HPDE6-E6E7 (cell line): ENCODE measurements around the gene MKLN1.
"Not testable (repeated sequence)": the region's sequence is repeated elsewhere in the genome, so short reads cannot be mapped to it uniquely, and the experiment has no call there.

Experiments
- DNase-seq: peaks from one replicate; pipeline ENCODE4 v3.0.0; 2011; ENCODE audit warnings: missing footprints; ENCODE audit errors: extremely low spot score

The MKLN1 gene

DNA sequence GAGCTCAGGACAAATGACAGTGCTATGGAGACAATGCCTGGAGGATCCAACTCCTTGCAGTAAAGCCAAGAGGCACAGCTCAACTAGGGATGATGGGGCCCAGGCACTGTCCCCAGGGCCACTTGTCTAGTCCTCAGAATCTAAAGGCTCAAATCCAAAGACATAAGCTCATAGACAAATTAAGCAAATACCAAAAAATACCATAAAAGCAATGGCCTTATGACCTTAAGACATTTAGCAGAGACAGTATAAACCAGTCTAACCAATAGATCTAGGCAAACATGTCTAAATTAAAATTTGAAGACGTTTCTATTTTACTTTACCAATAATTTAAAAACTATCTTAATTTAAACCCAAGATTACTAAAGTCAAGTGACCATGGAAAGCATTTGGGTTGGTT, 14.8 kb upstream of the MKLN1 start:
- no peak for DNase-seq

DNA sequence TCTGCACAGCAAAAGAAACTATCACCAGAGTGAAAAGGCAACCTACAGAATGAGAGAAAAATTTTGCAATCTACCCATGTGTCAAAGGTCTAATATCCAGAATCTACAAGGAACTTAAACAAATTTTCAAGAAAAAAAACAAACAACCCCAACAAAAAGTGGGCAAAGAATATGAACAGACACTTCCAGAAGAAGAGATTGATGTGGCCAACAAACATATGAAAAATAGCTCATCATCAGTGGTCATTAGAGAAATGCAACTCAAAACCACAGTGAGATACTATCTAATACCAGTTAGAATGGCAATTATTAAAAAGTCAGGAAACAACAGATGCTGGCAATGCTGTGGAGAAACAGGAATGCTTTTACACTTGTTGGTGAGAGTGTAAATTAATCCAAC, 7.1 kb upstream of the MKLN1 start:
- DNase-seq, result no peak

DNA sequence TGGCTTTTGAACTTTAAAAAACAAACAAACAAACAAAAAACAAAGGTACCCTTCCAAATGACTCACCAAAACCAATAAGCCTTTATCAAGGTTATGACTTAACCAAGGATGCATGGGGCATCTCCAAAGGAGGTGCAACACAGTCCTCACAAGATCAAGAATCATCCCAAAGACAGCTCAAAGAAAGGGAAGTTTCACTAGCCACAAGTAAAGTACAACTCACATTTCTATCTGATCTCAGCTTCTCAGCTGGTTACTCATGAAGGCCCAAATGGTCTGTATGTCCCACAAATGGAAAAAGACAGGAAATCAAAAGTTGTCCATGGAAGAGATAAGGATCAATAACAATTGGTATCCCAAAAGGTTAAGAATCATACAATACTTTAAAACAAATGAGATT, 6.0 kb upstream of the MKLN1 start:
- no peak for DNase-seq

DNA sequence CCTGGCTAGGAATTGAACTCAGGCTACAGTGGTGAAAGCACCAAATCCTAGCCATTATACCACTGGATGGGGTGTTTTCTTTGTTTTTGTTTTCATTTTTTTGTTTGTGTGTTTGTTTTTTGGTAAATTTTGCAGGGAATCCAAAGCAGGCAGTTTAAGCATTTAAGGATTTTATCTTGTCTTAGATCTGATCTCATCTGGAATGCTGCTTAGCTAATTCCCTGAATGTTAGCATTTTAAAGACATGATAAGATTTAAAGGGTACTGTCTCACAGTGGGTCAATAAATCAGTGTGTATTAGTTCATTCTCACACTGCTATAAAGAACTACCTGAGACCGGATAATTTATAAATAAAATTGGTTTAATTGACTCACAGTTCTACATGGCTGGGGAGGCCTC, 5.6 kb upstream of the MKLN1 start:
- DNase-seq, result no peak

DNA sequence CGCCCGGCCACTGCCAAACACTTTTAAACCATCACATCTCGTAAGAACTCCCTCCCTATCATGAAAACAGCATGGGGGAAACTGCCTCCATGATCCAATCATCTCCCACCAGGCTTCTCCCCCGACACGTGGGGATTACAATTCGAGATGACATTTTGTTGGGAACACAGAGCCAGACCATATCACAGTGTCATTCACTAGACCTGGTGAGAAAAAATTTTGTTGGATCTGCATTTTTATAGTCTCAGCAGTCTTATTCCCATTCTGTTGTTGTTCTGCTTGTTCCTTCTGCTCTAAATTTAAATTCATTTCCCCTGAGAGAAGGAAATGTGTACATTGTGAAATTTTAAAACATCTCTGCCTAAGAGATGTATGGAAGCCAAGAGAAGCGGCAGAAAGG, 4.8 kb upstream of the MKLN1 start:
- DNase-seq, result no peak

DNA sequence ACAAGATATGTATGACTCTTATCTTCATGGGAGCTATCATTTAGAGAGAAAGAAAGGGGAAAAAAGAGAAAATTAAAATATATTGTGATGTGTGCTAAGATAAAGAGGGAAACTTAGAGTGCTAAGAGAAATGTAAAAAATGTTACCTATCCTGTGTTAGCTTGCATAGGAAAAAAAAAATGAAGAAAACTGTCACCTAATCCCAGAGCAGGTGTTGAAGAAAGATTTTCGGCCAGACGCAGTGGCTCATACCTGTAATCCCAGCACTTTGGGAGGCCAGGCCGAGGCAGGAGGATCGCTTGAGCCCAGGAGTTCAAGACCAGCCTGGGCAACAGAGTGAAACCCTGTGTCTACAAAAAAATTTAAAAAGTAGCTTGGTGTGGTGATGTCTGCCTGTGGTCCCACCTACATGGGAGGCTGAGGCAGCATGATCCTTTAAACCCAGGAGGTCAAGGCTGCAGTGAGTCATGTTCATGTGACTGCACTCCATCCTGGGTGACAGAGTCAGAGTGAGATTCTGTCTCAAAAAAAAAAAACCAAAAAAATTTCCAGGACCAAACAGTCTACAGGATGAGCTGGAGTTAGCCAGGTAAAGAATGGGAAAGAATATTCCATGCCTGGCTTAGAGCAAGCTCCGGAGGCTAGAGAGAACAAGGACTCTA, 2.4 kb upstream of the MKLN1 start:
- DNase-seq, result no peak

DNA sequence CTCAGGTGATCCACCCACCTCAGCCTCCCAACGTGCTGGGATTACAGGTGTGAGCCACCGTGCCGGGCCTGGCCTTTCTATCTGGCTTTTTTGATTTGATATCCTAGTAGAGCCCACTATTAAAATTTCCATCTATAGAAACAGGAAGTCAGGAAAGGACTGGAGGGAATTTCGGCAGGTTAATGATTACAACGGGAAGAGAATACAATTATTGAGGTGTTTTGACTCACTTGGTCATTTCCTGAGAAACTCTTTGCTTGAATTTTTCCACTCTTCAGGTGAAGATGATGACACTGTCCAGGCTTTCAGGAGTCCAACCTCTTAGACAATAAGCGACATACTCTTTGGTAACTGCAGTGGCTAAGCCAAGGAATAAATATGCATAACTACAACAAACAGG, 1.1 kb upstream of the MKLN1 start:
- no peak for DNase-seq

DNA sequence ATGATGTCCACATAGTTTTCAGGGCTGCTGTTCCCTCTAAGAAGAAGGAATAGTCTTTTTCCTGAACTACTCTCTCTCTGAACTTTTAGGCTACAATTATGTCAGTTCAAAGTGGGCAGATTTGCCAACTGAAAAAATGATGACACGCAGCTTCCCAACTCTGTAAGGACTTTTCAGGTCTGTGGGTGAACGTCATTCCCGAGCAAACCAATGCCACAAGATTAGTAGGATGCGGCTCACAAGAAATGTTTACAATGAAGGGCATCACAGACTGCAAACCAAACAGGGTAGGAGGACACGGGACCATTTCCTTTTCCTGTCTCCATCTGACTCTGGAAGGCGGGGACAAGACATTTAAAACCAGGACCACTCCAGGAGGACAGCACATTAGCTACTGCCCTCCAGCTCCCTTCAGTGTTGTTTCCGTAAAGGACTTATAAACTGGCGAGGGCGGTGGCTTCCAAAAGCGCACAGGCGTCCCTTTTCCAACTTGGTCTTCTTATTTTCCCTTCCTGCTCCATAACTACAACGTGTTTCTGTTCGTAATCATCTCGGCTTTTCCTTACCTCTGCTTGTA, 539 bp upstream of the MKLN1 start:
- peak; percentile 25 for DNase-seq

DNA sequence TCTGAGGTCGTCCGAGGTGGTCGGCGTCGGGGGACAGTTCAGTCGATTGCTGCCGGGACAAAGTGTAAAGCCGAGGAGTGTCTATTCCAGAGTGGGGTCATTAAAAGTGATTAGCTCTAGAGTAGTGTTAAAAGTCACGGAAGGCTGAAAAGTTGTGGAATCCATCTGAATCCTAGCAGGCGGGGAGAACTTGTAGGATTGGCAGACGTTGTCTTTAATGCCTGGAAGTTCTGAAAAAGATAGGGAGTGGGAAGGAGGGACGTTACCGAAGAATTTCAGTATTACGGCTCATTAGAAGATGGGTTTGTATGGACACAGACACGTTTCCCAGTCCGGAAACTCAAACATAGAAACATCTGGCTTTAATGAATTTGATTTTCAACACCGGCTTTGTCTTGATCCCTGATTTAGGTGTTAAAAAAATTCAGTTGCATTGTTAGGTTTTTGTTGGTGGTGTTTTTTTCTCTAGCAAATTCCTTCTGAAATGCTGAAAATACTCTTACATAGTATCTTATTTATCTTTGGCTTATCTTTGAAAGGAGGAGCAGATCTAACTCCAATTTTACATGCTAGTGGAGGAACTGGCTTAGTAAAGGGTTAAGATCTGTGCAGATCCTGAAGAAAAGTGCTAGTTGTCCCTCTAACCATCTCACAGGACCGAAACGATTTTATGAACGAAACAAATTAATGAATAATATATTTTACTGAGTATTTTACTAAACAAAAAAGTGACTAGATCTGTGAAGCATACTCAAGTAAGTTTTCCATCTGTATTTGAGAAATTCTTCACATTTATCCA, 900 bp downstream of the MKLN1 start:
- peak; percentile 19 for DNase-seq

DNA sequence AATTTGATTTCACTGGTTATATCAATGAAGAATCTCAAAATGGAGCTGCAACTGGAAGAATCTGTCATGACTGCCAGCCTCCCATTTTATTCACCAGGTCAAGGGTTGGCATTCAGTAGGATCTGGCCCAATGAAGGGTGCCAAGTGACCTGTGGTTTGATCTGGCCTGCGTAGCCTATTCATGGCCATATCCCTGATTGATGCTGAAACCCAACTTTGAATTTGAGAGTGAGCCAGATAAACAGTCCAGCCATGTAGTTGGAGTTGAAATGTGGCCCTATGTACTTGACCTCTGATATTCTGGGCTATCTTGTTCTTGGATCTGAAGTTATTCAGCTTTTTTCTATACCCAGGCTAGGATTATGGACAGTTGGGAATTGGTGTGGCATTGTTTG, 1.5 kb downstream of the MKLN1 start:
- DNase-seq, result no peak

DNA sequence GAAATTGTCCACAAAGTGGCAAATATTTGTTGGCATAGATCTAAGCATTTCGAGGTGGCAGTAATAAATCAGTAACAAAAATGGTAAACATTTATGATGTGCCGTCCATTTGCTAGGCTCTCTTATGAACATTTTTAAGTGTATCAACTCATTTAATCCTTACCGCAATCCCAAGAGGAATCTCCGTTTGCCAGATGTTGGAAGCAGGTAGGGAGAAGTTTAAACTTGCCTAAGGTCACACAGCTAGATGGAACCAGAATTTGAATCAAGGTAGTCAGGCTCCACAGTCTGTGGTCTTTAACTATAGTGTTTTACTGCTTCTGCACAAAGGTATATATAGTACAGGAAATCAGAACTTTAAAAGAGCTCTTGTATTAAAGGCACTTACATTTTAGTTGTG, 2.6 kb downstream of the MKLN1 start:
- DNase-seq, result no peak

DNA sequence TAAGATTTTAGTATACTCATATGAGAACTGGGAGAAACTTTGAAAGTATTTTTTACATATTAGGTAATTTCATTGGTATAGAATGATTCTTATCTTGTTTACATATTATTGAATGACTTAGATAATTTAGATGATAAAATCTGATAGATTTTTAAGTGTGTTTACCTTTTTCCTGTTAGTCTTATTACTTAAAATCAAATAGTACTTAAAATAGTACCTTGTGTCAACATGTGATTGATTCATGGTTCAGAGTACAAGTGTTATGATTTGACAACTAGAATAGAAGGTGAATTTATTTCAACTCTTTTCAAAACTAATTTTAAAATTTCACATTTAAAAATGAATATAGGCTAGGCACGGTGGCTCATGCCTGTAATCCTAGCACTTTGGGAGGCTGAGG, 4.1 kb downstream of the MKLN1 start:
- no peak for DNase-seq

DNA sequence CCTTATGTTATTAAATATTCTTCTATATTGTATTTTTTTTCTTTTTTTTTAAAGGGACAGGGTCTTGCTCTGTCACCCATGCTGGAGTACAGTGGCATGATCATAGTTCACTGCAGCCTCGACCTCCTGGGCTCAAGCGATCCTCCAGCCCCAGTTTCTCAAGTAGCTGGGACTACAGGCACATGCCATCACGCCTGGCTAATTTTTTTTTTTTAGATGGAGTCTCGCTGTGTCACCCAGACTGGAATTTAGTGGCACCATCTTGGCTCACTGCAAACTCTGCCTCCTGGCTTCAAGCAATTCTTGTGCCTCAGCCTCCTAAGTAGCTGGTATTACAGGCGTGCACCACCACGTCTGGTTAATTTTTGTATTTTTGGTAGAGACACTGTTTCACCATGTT, 5.1 kb downstream of the MKLN1 start:
- DNase-seq, result not testable (repeated sequence)

DNA sequence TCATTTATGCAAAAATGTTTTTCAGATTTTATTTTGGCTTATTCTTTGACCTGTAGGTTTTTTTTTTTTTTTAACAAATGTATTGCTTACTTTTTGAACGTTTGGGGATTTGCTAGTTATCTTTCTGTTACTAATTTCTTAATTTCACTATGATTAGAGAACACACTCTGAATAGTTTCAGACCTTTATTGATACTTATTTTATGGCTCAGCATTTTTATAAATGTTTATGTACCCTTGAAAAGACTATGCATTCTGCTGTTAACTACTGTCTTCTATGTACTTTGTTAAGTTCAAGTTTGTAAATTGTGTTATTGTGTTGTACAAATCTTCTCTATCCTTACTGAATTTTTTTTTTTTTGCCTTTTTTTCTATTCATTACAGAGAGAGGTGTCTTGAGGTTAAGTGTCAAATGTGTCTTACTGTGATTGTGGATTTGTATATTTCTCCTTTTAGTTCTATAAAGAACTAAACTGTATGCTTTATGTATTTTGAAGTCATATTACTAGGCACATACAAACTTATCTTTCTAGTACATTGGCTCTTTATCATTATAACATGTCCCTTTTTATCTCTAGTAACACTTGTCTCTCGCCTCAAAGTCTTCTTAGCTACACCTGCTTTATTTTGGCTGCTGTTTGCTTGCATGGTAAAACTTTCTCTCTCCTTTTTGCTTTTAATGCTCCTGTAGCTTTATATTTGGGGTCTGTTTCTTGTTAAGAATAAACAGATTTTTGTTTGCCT, 8.1 kb downstream of the MKLN1 start:
- no peak for DNase-seq

DNA sequence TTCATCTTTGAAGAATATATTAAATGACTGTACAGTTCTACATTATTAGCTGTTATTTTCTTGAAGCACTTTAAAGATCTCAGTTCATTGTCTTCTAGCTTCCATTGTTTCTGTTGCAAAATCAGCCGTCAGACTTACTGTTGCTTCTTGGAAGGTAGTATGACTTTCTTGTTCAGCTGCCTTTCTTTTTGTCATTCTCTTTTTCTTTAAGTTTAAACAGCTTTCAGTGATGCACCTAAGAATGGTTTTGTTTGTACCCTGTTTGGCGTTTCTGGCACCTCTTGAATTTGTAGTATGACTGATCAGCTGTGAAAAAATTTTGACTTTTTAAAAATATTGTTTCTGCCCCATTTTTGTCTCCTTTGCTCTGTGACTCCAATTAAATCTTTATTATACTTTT, 9.3 kb downstream of the MKLN1 start:
- no peak for DNase-seq

DNA sequence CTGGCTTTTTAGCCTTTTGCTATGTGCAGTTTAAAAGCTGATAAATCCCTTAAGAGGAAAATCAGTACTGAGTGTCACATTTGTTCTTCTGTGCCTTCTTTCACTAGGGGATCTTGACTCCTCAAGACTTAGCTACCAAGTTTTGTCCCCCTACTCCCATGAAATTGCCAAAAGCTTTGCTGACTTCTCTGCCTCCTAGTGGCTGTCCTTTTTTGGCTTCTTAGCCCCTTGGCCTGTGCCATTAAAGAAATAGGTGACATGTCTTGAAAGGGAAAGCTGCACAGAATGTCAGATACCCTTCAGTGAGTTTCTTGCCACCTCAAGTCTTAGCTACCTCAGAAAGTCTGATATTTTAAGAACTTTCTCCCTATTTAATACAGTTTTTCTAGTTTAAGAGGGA, 10.5 kb downstream of the MKLN1 start:
- no peak for DNase-seq

DNA sequence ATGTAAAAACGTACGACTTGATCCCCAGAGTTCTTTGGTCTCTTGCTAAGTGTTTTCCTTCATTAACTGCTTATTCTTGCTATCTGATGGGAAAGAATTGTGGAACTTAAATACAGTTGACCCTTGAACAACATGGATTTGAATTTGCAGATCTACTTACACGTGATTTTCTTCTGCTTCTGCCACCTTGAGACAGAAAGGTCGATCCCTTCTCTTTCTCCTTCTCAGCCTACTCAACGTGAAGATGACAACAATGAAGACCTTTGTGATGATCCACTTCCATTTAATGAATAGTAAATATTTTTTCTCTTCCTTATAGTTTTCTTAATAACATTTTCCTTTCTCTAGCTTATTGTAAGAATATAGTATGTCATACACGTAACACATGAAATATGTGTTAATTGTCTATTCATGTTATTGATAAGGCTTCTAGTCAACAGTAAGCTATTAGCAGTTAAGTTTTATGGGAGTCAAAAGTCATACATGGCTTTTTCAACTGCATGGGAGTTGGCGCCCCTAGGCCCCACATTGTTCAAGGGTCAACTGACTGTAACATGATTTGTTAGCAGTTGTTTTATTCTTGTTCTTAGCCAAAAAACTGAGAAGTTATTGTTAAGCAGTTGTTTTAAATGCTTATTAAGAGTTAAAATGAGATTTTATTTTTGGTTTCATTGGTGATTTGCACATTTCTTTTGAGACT, 11.2 kb downstream of the MKLN1 start:
- DNase-seq, result no peak

DNA sequence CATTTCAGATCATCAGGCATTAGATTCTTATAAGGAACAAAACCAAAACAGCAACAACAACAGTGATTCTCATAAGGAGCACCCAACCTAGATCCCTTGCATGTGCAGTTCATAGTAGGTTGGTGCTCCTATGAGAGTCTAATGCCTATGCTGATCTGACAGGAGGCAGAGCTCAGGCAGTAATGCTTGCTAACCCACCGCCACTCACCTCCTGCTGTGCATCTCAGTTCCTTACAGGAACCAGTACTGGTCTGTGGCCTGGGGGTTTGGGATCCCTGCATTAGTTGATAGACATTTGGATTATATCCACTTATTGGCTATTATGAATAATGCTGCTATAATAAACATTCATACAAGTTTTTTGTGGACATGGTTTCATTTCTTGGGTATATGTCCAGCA, 14.0 kb downstream of the MKLN1 start:
- DNase-seq, result no peak

DNA sequence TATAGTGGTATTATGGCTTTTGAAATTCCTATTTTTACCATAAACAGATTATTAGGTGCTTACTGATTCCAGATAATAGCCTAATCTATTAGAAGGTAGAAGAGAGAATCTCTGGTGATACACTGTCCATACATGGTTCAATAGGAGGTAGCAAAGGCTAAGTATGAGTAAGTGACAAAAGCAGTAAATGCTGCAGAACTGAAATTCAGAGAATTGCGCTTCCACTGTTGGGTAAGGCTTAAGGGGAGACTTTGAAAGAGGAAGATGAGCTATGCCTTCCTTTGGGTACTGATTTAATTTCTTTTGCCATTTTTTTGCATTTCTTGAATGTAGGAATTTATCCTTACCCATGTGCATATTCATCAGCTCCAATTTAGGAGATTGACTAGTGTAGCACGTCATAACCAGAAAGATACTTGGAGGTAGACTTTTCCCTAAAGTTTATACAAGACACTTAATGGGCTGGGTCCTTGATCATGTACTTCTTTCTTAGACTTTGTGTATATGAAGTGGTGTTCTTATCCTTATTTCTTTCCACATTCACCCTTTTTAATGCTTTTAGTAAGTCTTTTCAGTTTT, 15.3 kb downstream of the MKLN1 start:
- no peak for DNase-seq

DNA sequence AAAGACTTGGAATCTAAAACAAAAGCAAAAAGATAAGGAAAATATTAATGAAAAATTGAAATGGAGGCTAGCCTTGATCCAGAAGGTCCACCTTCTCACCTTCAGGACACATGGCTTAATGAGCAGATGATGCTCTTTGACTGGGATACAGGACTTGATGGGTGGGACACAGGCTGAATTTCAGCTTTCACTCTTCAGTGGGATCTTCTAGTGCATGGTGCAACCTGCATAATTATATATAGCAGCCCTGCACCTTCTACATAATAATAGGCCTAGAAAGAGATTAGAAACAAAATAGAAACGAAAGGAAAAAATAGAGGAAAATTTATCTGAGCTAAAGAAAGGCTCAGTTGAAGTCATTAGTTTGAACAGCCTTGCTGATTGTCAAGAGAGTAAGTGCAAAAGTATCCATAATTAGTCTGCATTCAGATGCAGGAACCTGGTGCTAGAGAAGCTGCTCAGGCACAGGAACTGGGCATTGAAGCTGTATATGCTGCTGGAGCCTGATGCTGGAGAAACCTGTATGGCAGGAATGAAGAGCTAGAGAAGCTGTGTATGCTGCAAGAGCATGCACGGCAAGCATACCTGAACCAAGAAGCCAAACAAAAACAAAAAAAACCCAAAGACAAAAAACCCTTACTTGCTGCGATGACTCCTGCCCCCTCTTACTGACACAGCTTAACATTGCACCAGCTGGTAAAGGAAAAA, 19.4 kb downstream of the MKLN1 start:
- DNase-seq, result no peak

DNA sequence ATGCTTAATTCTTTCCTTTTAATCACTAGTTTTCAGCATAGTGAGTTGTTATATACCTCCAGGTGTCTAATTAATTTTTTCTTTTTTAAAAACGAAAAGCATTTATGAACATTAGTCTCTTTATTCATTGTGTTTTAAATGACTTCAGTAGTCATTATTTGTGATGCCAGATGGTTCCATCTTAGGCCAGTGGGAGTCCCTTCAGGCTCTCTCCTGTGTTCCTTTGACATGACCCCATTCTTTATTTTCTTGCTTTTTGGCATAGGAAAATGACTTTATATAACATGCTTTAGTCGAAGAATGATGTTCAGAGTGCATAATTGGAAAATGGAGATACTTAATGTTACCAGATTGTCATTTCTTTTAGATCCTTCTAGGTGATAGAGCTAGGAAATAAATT, 24.4 kb downstream of the MKLN1 start:
- no peak for DNase-seq
